GM18868 (cell line): ENCODE data around the gene SCAF1.

ENCODE experiments used
- ATAC-seq: cut with Tn5 transposase; IDR thresholded peaks from one replicate; pipeline ENCODE4 v1.9.1; 2021; ENCODE audit warnings: mild to moderate bottlenecking, moderate library complexity; ENCODE audit not compliant: unreplicated experiment

SCAF1 gene

GRCh38 chr19:49684251-49684982 is 42.4 kb downstream of the SCAF1 start:
- no peak for ATAC-seq

- no peak for ATAC-seq
Measured at GRCh38 chr19:49684983-49685553, 43.1 kb downstream of the SCAF1 start.

GRCh38 chr19:49685845-49686332 is 43.9 kb downstream of the SCAF1 start:
- ATAC-seq: no peak

- ATAC-seq: no peak
Measured at GRCh38 chr19:49686503-49687088, 44.6 kb downstream of the SCAF1 start.

GRCh38 chr19:49687150-49687549 is 45.1 kb downstream of the SCAF1 start:
- ATAC-seq: no peak

- ATAC-seq: no peak
Measured at GRCh38 chr19:49687566-49688316, 45.7 kb downstream of the SCAF1 start.

GRCh38 chr19:49688531-49689132 is 46.6 kb downstream of the SCAF1 start:
- no peak for ATAC-seq

GRCh38 chr19:49689133-49690078 is 47.4 kb downstream of the SCAF1 start, which contains the start of gene ADM5:
Gene ADM5, plus strand, starts transcription at chr19:49689594. Its CDS starts 244 bp downstream, at chr19:49689838.
- ATAC-seq: no peak

- ATAC-seq: no peak
Measured at GRCh38 chr19:49690079-49690655, 48.2 kb downstream of the SCAF1 start.

GRCh38 chr19:49690656-49691242 is 48.7 kb downstream of the SCAF1 start, which contains the start of gene CPT1C:
Gene CPT1C, plus strand, starts transcription at chr19:49691116. Its CDS starts 1,137 bp downstream, at chr19:49692253.
- ATAC-seq: no peak

GRCh38 chr19:49691243-49692146 is 49.5 kb downstream of the SCAF1 start:
- no peak for ATAC-seq

GRCh38 chr19:49692147-49692506 is 50.1 kb downstream of the SCAF1 start:
- ATAC-seq: no peak

GRCh38 chr19:49696115-49696514 is 54.1 kb downstream of the SCAF1 start:
- ATAC-seq: no peak

- ATAC-seq: no peak
Measured at GRCh38 chr19:49696865-49697264, 54.9 kb downstream of the SCAF1 start.

GRCh38 chr19:49699364-49699763 is 57.4 kb downstream of the SCAF1 start:
- no peak for ATAC-seq

GRCh38 chr19:49700563-49700962 is 58.6 kb downstream of the SCAF1 start:
- ATAC-seq: no peak

- no peak for ATAC-seq
Measured at GRCh38 chr19:49701271-49701786, 59.3 kb downstream of the SCAF1 start.
